HG03175 (cell line): ENCODE results near the gene KRAS.
"Not testable (repeated sequence)": the region's sequence is repeated elsewhere in the genome, so short reads cannot be mapped to it uniquely, and the experiment has no call there.

Experiments
- ATAC-seq: cut with Tn5 transposase; IDR thresholded peaks from one replicate; pipeline ENCODE4 v1.9.1; 2021; ENCODE audit warnings: mild to moderate bottlenecking, moderate library complexity; ENCODE audit not compliant: unreplicated experiment

The KRAS gene

DNA sequence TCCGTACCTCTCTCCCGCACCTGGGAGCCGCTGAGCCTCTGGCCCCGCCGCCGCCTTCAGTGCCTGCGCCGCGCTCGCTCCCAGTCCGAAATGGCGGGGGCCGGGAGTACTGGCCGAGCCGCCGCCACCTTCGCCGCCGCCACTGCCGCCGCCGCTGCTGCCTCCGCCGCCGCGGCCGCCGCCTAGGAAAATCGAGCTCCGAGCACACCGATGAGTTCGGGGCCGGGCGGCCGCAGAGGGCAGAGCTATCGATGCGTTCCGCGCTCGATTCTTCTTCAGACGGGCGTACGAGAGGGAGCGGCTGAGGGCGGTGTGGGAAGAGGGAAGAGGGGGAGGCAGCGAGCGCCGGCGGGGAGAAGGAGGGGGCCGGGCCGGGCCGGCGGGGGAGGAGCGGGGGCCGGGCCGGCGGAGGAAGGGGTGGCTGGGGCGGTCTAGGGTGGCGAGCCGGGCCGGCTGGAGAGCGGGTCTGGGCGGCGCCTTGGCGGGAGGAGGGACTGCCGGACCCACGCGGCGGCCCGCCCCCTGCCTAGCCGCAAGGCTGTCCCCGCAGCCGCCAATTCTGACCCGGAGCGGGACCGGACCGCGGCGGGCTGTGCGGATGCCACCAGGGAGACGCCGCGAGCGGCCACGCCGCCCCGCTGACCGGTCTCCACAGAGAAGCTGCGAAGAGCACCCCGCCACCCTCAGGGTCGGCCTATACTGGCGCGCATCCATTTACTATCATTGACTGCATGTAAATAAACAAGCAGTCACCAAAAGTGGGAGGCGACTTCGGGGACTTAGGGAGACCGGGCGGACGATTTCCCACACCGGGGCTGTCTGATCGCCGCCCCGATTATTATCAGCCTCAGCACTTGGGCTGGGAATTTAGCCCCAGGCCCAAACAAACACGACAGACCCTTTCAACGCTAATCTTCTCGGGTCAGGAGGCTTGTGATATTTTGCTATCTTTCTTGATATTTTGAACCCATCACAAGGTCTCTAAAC, at the start of gene KRAS:
Gene KRAS (minus strand): TSS at position 186 of the 987 bp plus-strand sequence.
- peak; percentile 86 for ATAC-seq

- no peak for ATAC-seq
Observed at GRCh38 chr12:25296381-25296780, 45.7 kb upstream of the KRAS start.

- no peak for ATAC-seq
Observed at GRCh38 chr12:25295361-25295760, 44.6 kb upstream of the KRAS start.

DNA sequence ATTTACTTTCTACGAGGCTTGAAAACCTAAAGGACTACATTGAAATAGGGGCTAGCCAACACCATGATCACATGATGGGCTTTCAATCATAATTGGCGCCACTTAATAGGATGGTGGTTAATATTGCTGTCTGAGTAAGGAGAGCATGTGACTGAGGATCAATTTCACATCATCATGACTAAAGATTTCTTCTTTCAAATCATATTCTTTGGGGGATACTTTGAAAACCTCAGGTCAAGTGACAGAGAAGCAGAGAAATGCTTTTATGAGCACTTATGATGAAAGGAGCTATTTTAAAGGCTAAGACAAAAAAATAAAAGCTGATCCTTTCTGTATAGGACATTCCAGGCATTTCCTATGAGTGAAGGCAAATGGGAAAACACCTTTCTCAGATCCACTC, 42.9 kb upstream of the KRAS start:
- ATAC-seq, result no peak

GRCh38 chr12:25292810-25293221, 42.1 kb upstream of the KRAS start:
- ATAC-seq, result not testable (repeated sequence)

GRCh38 chr12:25287610-25288009, 36.9 kb upstream of the KRAS start:
- ATAC-seq, result no peak

DNA sequence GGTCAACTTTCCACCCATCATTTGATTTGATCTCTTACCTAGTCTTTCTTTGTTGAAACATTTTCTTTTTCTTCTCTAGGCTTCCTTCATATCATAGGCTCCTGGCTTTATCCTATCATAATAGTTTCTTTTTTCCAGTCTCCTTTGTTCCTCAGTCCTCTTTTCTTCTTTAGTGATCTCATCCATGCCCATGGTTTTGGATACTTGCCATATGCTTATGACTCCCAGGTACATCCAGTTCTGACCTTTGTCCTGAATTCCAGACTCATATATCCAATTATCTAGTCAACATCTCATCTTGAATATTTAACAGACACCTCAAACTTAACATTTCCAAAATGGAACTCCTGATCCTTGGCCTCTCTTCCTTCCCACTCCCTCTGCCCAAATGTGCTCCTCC, 36.1 kb upstream of the KRAS start:
- ATAC-seq, result no peak

GRCh38 chr12:25284024-25284423, 33.3 kb upstream of the KRAS start:
- ATAC-seq, result no peak

GRCh38 chr12:25283006-25283405, 32.3 kb upstream of the KRAS start:
- no peak for ATAC-seq

- ATAC-seq, result no peak
Observed at GRCh38 chr12:25280082-25280481, 29.4 kb upstream of the KRAS start.

DNA sequence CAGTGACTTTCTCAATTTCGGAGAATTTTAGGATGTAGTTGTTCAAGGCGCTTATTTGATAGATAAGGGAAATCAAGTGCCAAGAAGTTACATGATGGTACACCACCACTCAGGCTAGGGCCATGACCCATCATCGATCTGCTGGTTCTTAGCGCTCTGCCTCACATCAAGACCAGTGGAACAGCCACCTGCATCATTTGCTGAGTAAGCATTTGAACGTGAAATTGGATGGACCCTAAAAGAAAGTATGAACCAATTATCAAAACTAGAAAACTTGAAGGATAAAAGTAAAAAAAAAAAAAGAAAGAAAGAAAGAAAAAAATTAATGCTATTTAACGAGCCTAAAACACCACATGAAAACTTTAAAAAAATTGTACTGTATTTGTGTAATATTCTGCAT, 27.5 kb upstream of the KRAS start:
- ATAC-seq, result no peak

DNA sequence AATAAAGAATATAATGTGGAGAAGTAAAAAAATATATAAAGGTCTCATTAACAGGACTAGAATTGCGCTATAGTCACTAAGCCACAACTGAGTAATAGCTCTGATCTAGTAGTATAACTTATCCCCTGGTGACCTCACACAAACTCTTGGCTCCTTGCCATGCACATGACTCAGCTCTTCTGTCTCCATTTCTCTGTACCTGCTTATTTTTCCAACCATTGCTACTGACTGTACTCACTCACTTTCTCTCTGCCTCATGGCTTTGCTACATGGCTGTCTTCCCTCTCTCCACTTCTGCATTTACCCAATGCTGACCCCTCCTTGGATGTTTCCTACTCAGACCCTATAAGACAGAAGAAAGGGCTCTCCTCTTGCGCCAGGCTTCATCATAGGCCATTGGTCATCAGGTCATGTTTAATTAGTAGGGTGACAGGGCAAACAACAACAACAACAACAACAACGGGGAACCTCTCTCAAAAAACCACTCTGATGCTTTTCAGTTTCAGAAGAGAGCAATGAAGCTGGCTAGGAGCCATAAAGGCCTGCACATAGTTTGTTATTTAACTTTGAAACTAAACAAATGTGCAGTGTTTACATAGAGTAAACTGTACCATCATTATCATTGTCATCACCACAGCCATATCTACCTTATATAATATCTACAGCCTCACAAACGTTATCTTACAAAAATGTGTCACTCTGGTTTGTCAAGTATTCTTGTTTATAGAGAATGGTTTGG, 25.6 kb upstream of the KRAS start:
- no peak for ATAC-seq

DNA sequence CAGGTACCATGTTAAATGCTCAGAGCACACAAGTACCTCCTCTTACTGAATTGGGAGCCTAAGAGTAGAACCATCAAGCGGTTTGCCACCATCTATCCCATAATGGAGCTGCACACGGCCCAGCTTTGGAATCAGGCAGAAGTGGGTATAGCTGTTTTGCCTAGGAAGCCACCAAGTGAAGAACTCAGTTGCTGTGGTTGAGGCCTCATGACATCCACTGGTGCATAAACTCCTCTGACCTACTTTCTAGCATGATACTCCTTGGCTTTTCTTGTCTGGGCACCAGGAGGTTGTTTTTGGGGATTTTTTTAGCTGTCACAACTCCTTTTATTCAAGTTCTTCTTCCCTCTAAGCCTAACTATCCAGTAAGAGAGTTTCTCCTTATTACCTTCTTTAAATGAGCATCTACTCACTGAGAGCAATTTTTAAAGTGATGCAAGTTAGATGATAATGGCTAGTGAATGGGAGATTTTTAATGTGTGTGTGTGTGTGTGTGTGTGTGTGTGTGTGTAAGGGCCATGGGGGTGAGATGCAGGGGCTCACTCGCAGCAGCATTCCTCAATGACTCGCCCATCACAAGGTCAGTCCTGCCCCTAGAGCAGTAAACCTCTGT, 20.9 kb upstream of the KRAS start:
- no peak for ATAC-seq

DNA sequence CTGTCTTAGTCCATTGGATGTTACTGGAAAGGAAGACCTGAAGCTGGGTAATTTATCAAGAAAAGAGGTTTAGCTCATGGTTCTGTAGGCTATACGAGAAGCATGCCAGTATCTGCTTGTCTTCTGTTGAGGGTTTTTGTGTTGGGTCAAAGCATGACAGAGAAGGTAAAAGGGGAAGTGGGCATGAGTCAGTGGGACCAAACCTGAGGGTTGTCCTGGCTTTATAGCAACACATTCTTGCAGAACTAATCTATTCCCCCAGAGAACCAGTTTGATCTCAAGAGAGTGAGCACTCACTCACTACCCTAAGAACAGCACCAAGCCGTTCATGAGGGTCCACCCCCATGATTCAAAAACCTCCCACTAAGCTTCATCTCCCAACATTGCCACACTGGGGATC, 19.0 kb upstream of the KRAS start:
- peak; percentile 90 for ATAC-seq

DNA sequence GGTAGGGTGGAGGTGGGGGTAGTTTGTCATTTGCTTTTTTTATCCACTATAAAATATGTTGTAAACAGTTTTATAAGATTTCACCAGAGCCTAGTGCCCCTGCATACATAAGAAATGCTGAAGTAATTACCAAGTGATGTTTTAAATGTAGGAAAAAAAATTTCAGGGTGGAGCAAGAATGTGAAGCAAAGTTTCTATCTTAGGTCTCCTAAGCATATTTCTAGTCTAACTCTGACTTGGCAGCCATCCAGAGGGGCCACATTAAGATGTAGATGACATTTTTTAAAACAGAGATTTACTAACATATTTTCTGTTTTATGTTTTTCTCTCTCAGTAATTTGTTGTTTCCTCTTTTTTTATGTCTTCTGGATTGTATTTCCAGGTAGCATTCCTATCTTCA, 15.8 kb upstream of the KRAS start:
- ATAC-seq, result no peak

- no peak for ATAC-seq
Observed at GRCh38 chr12:25264862-25265261, 14.1 kb upstream of the KRAS start.

- ATAC-seq, result no peak
Observed at GRCh38 chr12:25264114-25264513, 13.4 kb upstream of the KRAS start.

DNA sequence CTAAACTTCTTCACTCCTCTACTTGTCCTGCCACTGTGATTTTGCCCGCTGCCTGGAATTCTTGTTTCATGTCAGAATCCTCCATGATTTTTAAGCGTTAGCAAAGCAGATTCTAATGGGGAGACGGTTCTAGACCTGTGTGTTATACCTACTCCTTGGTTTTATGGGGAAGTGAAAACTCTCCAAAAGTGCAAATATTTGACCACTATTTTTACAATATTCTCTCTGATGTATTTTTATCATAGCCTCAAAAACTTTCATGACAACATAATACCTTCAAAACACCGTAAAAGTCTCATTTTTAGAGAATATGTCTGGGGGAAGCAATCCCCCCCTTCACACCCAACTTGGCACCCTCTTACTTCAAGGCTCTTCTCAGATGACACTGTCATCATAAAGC, 12.9 kb upstream of the KRAS start:
- no peak for ATAC-seq

DNA sequence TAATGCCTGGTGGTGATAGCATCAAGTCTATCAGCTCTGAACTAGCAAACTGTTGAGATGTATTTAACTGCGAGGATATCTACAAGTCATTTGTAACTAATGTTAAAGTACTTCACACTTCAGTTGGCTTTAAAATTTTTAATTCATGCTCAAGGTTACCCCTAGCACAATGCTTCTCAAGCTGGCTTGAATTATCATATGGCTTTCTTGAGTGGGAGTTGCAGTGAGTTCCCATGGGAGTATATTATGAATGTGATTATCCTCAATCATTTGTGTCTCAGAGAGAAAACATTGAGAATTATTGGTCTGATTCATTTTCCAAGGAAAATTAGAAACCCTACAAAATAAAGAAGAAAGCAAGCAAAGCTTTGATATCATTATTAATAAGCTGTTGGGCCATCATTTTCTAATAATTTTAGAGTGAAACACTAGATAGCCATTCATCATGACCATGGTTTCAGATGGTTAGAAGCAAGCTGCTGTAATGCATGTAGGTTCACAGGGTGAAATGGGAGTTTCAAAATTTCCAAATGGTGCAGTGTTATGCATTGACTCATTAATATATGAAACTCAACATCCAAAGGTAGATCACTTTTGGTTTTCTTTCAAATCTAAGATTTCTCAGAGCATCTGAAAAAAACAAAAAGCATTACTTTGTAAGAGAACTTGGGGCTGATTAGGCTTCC, 11.8 kb upstream of the KRAS start:
- ATAC-seq, result peak; percentile 40

- no peak for ATAC-seq
Observed at GRCh38 chr12:25257590-25258324, 7.0 kb upstream of the KRAS start.
